Trophoblast cell (in vitro differentiated cells and primary cell): ENCODE measurements around the gene ADCY2.

Experiments used
- DNase-seq, 2 donors: peaks; one replicate each; pipeline ENCODE4 v3.0.0-alpha.2; 2016
- H2AFZ ChIP-seq: 2 replicates; pipeline ENCODE4 v1.6.1; 2013; ENCODE audit warnings: low read length, moderate library complexity, mild to moderate bottlenecking; ENCODE audit not compliant: insufficient read depth, poor library complexity
- H2AK5ac ChIP-seq: 2 replicates; pipeline ENCODE4 v1.6.1; 2013; ENCODE audit warnings: mild to moderate bottlenecking, low read length
- H2BK120ac ChIP-seq: 2 replicates; pipeline ENCODE4 v1.6.1; 2013; ENCODE audit warnings: low read length, mild to moderate bottlenecking, moderate library complexity; ENCODE audit not compliant: insufficient read depth, poor library complexity
- H2BK12ac ChIP-seq: 2 replicates; pipeline ENCODE4 v1.6.1; 2013; ENCODE audit warnings: mild to moderate bottlenecking, low read length, moderate library complexity
- H2BK5ac ChIP-seq: 2 replicates; pipeline ENCODE4 v1.6.1; 2013; ENCODE audit warnings: low read length, low read depth, moderate library complexity, mild to moderate bottlenecking; ENCODE audit not compliant: poor library complexity
- H3K14ac ChIP-seq: 2 replicates; pipeline ENCODE4 v1.6.1; 2013; ENCODE audit warnings: mild to moderate bottlenecking, low read length
- H3K18ac ChIP-seq: 2 replicates; pipeline ENCODE4 v1.6.1; 2013; ENCODE audit warnings: mild to moderate bottlenecking, low read length
- H3K23ac ChIP-seq: 2 replicates; pipeline ENCODE4 v1.6.1; 2013; ENCODE audit warnings: low read length
- H3K27ac ChIP-seq: 2 replicates; pipeline ENCODE4 v1.5.1; 2013; ENCODE audit warnings: low read depth, mild to moderate bottlenecking, inconsistent platforms, low read length, moderate library complexity
- H3K27me3 ChIP-seq: 2 replicates; pipeline ENCODE4 v1.6.1; 2013; ENCODE audit warnings: inconsistent platforms, mild to moderate bottlenecking, low read length, moderate library complexity; ENCODE audit not compliant: insufficient read depth
- H3K36me3 ChIP-seq, 2 experiments: 1 replicate in 1 of 2; 2 replicates in 1 of 2; pipeline ENCODE4 v1.6.1; 2013; ENCODE audit warnings: low read length in 2 of 2, mild to moderate bottlenecking in 2 of 2, moderate library complexity in 1 of 2; ENCODE audit not compliant: insufficient read depth in 2 of 2, control insufficient read depth in 1 of 2
- H3K4ac ChIP-seq: 2 replicates; pipeline ENCODE4 v1.6.1; 2013; ENCODE audit warnings: low read depth, mild to moderate bottlenecking, low read length, moderate library complexity
- H3K4me1 ChIP-seq, 2 experiments: 1 replicate in 1 of 2; 2 replicates in 1 of 2; pipeline ENCODE4 v1.6.1; 2013; ENCODE audit warnings: low read length in 2 of 2, mild to moderate bottlenecking in 2 of 2, moderate library complexity in 1 of 2; ENCODE audit not compliant: insufficient read depth in 2 of 2, control insufficient read depth in 1 of 2
- H3K4me2 ChIP-seq: 2 replicates; pipeline ENCODE4 v1.6.1; 2013; ENCODE audit warnings: inconsistent platforms, mild to moderate bottlenecking, low read length, moderate library complexity
- H3K4me3 ChIP-seq: 2 replicates; pipeline ENCODE4 v1.5.1; 2013; ENCODE audit warnings: mild to moderate bottlenecking, low read depth, low read length, inconsistent platforms
- H3K79me1 ChIP-seq: one replicate; pipeline ENCODE4 v1.6.1; 2013; ENCODE audit warnings: low read length
- H3K79me2 ChIP-seq: 2 replicates; pipeline ENCODE4 v1.6.1; 2013; ENCODE audit warnings: low read length, mild to moderate bottlenecking; ENCODE audit not compliant: control insufficient read depth, insufficient read depth, poor library complexity
- H3K9ac ChIP-seq: 2 replicates; pipeline ENCODE4 v1.6.1; 2013; ENCODE audit warnings: mild to moderate bottlenecking, low read length
- H3K9me3 ChIP-seq: 2 replicates; pipeline ENCODE4 v1.6.1; 2013; ENCODE audit warnings: low read depth, mild to moderate bottlenecking, control low read depth, inconsistent platforms, low read length; ENCODE audit not compliant: insufficient read depth
- H4K12ac ChIP-seq: 2 replicates; pipeline ENCODE4 v1.6.1; 2013; ENCODE audit warnings: low read depth, mild to moderate bottlenecking, low read length, moderate library complexity
- H4K8ac ChIP-seq: 2 replicates; pipeline ENCODE4 v1.6.1; 2013; ENCODE audit warnings: low read depth, mild to moderate bottlenecking, low read length, moderate library complexity
- H4K91ac ChIP-seq: one replicate; pipeline ENCODE4 v1.6.1; 2013; ENCODE audit warnings: low read depth, mild to moderate bottlenecking, low read length, moderate library complexity
- WGBS: extraction: QIAGEN DNeasy Blood & Tissue Kit; methylation state at CpG from one replicate; pipeline ENCODE4 v1.1.7; 2013; ENCODE audit warnings: missing lambda C conversion rate; ENCODE audit not compliant: insufficient read length, insufficient coverage; ENCODE audit errors: extremely low coverage; 5-methylcytosine and 5-hydroxymethylcytosine counted together

ADCY2 gene

DNA sequence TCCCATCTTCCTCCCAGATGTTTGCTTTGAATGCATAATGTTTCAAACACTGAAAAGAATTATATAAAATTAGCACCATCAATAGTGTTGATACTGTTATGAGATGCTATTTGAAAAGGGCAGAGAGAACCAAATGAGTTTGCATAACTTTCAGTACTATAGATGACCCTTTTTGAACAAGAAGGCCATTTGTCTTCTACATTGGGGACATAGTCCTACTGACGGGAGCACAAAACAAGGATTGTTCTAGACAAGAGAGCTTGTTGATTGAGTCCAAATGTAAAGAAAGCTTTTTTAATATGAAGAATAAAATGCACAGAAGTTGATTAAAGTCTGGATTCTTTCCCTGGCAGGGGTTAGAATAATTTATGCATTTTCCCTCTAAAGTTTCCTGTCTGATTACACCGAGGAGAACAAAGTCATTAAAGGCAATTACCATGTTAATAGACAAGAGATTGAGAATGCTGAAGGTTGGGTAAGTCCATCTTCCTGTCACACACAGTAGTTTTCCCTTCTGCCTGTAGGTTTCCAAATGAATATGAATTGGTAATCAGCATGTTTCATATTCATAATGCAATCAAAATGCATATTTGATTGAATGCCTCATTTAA lies 32.8 kb upstream of the ADCY2 start:
- no peak overlapping the region for H2BK120ac ChIP-seq
- WGBS = no CpG with 5 or more reads among the region's 2 CpGs

DNA sequence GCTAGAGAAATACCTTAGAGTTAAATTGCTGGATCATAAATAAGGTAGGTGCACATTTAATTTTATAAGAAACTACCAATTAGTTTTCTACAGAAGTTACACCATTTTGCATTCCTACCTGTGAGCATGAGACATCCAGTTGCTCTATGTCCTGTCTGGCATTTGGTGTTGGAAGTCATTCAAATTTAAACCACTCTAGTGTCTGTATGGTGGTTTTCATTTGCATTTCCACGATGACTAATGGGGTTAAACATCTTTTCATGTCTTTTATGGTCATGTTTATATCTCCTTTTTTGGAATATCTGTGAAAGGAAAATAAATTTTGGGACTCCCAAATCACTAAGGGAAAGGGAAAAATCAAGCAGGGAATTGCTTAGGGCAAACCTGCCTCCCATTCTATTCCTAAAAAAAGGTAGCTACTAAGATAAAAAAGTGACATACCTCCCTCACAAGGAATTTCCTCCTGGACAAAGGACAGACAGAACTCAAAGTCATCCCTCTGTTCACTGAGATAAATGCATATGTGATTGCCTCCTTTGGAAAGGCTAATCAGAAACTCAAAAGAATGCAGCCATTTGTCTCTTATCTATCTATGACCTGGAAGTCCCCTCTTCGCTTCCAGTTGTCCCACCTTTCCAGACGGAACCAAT lies 31.6 kb upstream of the ADCY2 start:
- no peak for DNase-seq
- Histone ChIP-seq H2BK120ac (no peak overlapping the region), H2BK5ac (no peak overlapping the region), H3K36me3 (no peaks in the 10 kb centered on the region), H4K91ac (no peak overlapping the region), H3K4ac (no peak overlapping the region), H3K23ac (no peak overlapping the region), H2AK5ac (no peak overlapping the region), H3K9me3 (no peaks in the 10 kb centered on the region), H3K27ac (no peak overlapping the region), H4K8ac (no peak overlapping the region), H3K14ac (no peak overlapping the region), H3K27me3 (no peaks in the 10 kb centered on the region), H3K4me2 (no peak overlapping the region), H3K79me2 (no peaks in the 10 kb centered on the region), H2AFZ (no peak overlapping the region), H3K9ac (no peak overlapping the region), H4K12ac (no peak overlapping the region), H2BK12ac (no peak overlapping the region), H3K4me3 (no peak overlapping the region), H3K4me1 (no peaks in the 10 kb centered on the region), H3K79me1 (no peaks in the 10 kb centered on the region), H3K18ac (no peak overlapping the region)
- no CpG with 5 or more reads among the region's 3 CpGs for WGBS

More for the DNA sequence above, 32.8 kb upstream of the ADCY2 start:
- Histone ChIP-seq H4K12ac (no peak overlapping the region), H3K27me3 (no peaks in the 10 kb centered on the region), H2BK12ac (no peak overlapping the region), H2AFZ (no peak overlapping the region), H3K4me3 (no peak overlapping the region), H3K79me2 (no peaks in the 10 kb centered on the region), H3K18ac (no peak overlapping the region), H3K14ac (no peak overlapping the region), H2BK5ac (no peak overlapping the region), H3K79me1 (no peaks in the 10 kb centered on the region), H3K4me2 (no peak overlapping the region), H3K36me3 (no peaks in the 10 kb centered on the region), H3K9me3 (no peaks in the 10 kb centered on the region), H4K8ac (no peak overlapping the region), H3K27ac (no peak overlapping the region), H3K4me1 (no peaks in the 10 kb centered on the region), H3K9ac (no peak overlapping the region), H3K4ac (no peak overlapping the region), H3K23ac (no peak overlapping the region), H4K91ac (no peak overlapping the region), H2AK5ac (no peak overlapping the region)
- DNase-seq = no peak

DNA sequence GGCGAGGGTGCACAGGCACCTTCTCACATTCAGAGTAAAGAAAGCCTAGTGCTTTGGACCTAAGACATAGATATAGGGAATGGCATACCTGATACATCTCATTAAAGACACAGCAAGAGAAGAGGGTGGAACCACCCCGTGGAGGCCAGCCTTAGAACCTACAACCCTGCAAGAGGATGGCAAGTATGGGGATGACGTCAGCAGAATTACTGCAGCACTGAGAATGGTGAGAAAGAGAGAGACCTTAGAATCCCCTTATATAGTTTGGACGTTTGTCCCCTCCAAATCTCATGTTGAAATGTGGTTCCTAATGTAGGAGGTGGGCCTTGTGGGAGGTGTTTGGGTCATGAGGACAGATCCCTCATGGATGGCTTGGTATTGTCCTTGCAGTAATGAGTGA lies 28.2 kb upstream of the ADCY2 start:
- H3K18ac ChIP-seq = no peak overlapping the region

DNA sequence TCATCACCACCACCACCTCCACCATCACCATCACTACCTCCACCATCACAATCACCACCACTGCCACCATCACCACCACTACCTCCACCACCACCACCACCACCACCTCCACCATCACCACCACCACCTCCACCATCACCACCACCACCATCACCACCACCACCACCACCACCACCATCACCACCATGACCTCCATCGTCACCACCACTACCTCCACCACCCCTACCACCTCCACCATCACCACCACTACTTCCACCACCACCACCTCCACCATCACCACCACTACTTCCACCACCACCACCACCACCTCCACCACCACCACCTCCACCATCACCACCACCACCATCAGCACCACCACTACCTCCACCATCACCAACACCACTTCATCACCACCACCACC lies 23.5 kb upstream of the ADCY2 start:
- H3K27ac ChIP-seq = no peak overlapping the region
- no peaks in the 10 kb centered on the region for H3K79me2 ChIP-seq
- no peak overlapping the region for H3K23ac ChIP-seq
- H3K4me1 ChIP-seq = no peaks in the 10 kb centered on the region
- no CpG with 5 or more reads among the region's 1 CpG for WGBS
- H3K4ac ChIP-seq = no peak overlapping the region
- no peaks in the 10 kb centered on the region for H3K27me3 ChIP-seq
- H2AFZ ChIP-seq = no peak overlapping the region
- no peak overlapping the region for H3K18ac ChIP-seq
- no peak overlapping the region for H2BK120ac ChIP-seq
- DNase-seq = no peak
- no peak overlapping the region for H2AK5ac ChIP-seq
- H4K91ac ChIP-seq = no peak overlapping the region
- H3K9ac ChIP-seq = no peak overlapping the region
- H3K9me3 ChIP-seq = peaks cover 11% of the 10 kb centered on the region
- H2BK5ac ChIP-seq = no peak overlapping the region
- H4K8ac ChIP-seq = no peak overlapping the region
- H3K4me2 ChIP-seq = no peak overlapping the region
- H4K12ac ChIP-seq = no peak overlapping the region
- no peaks in the 10 kb centered on the region for H3K79me1 ChIP-seq
- H2BK12ac ChIP-seq = no peak overlapping the region
- H3K14ac ChIP-seq = no peak overlapping the region
- no peaks in the 10 kb centered on the region for H3K36me3 ChIP-seq
- peak overlapping the region; percentile 59 for H3K4me3 ChIP-seq

More for the DNA sequence above, 28.2 kb upstream of the ADCY2 start:
- H3K27ac ChIP-seq = no peak overlapping the region
- H2AFZ ChIP-seq = no peak overlapping the region
- no peak for DNase-seq
- H3K9me3 ChIP-seq = peaks cover 11% of the 10 kb centered on the region
- H4K12ac ChIP-seq = no peak overlapping the region
- H3K79me2 ChIP-seq = no peaks in the 10 kb centered on the region
- no peak overlapping the region for H3K4ac ChIP-seq
- H3K4me3 ChIP-seq = no peak overlapping the region
- H4K8ac ChIP-seq = no peak overlapping the region
- no peak overlapping the region for H4K91ac ChIP-seq
- H2BK120ac ChIP-seq = no peak overlapping the region
- no peak overlapping the region for H3K14ac ChIP-seq
- WGBS = no CpG with 5 or more reads among the region's 4 CpGs
- H3K9ac ChIP-seq = no peak overlapping the region
- no peaks in the 10 kb centered on the region for H3K27me3 ChIP-seq
- no peak overlapping the region for H3K23ac ChIP-seq
- no peaks in the 10 kb centered on the region for H3K36me3 ChIP-seq
- H2BK12ac ChIP-seq = no peak overlapping the region
- no peak overlapping the region for H2BK5ac ChIP-seq
- no peak overlapping the region for H3K4me2 ChIP-seq
- no peak overlapping the region for H2AK5ac ChIP-seq
- no peaks in the 10 kb centered on the region for H3K4me1 ChIP-seq
- no peaks in the 10 kb centered on the region for H3K79me1 ChIP-seq
